ENCODE results near the gene ST7.

The ST7 gene

GRCh38 chr7:117134889-117135552 lies 181.7 kb downstream of the ST7 start:
- DNase-seq, result no peak

DNA sequence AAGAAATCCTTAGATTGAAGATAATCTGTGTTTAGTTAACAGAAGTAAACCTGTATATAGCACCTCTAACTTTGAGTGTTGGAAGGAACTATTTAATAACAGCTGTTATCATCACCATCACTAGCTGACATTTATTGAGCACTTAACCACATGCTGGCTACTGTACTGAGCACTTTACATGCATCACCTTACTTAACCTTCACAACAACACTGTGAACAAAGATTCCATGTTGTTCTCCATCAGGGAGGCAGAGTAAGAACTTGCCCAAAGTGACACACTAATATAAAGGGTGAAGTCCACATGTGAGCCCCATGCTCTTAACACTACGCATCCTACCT lies 182.2 kb downstream of the ST7 start:
- DNase-seq, result no peak

DNA sequence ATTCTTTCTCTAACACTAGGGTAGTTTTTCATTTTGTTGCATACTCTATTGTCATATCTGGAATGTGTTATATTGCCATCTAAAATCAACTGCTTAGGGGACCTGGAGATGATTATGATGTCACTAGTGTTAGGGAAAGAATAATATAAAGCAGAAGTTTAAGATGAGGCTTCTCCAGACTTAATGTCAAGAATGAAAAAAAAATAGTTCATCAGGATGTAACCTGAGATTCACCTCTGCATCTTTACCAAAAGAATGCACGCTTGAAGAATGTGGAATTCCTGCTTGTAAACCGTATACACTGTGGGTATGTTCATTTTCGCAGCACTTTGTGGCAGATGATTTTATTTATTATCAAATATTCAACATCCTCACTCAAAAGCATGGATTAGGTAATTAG lies 184.6 kb downstream of the ST7 start:
- DNase-seq, result no peak

DNA sequence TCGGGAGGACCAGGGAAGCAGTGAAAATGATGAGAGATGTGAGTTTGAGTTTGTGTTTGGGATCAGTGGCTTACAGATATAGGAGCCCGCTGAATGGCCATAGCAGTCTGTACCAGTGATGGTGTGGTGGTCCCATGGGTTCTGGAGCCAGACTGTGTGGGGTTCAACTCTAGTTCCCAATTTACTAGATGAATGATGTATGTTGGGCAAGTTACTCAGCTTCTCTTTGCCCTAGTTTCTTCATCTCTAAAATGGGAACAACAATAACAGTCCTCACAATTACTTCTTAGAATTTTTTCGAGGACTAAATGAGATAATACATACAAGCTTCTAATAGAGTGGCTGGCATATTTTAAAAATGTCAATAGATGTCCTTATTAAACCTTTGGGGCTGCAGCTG lies 185.2 kb downstream of the ST7 start:
- no peak for DNase-seq

- no peak for DNase-seq
These were observed 185.7 kb downstream of the ST7 start for GRCh38 chr7:117138981-117139380.

DNA sequence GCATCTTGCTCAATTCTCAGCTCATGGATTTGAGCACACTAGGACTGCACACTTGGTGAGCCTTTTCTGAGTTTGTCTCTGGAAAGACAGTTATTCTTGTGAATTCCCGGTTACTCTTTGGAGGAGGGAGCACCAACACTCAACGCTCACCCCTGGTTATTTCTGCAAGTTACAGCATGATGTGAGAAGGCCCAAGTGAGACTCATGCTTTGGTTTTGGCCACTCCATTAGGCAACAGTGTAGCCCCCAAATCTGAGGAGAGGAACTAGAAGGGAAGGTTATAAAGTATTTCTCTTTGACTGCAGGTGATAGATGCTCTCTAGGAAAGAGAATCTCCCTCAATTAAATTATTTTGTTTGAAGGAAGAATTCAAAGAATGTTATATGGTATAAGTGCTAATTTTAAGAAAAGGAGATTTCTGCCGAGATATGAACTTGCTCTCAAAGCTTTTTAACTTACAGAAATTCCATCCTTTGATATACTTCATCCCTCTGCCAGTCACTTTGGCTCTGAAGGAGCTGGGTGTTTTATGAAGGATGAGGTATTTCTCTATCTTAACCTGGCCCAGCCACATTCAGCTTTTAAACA lies 186.2 kb downstream of the ST7 start:
- no peak for DNase-seq

GRCh38 chr7:117140921-117141320 lies 187.6 kb downstream of the ST7 start:
- DNase-seq, result no peak

DNA sequence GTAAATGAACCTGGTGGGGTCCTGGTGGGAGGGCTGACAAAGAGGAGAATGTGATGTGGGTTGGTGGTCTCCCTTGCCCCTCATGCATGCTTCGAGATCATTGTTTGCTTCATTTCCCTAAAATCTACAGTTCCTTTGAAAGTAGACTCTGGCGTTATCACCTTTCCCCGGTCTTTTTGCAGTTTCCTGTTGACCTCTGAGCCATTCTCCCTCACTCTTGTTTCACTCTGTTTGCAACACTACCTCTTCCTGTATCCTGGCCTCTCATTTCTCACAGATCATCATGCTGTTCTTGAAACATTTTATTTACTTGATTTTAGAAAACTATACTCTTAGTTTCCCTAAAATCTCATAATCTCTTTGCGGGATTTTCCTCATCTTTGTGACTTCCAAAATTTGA lies 189.8 kb downstream of the ST7 start:
- no peak for DNase-seq

DNA sequence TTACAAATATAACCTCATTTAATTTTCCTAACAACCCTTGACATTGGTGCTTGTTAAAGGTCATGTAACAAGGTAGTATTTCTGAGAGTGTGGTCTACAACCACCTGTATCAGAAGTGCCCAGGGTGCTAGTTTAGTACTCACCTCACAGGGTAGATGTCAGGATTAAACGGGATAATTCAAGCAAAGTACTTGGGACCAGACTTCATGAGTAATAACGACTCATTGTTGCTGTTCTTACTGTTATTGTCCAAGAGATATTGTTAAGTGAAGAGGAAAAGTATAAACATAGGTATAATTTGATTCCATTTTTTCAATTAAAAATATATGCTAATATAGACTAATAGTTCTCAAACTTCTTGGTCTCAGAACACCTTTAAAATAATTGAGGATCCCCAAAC lies 190.3 kb downstream of the ST7 start:
- no peak for DNase-seq

DNA sequence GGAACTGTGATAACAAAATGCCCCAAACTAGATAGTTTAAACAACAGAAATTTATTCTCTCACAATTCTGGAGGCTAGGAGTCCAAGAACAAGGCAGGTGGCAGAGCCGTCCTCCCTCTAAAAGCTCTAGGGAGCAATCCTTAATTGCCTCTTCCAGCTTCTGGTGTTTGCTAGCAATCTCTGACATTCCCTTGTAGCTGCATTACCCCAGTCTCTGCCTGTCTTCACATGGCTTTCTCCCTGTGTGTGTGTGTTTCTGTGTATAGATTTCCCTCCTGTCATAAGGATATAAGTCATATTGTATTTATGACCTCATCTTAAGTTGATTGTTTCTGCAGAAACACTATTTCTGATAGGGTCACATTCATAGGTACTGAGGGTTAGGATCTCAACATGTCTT lies 192.0 kb downstream of the ST7 start:
- no peak for DNase-seq

GRCh38 chr7:117146059-117146458 lies 192.8 kb downstream of the ST7 start:
- no peak for DNase-seq

DNA sequence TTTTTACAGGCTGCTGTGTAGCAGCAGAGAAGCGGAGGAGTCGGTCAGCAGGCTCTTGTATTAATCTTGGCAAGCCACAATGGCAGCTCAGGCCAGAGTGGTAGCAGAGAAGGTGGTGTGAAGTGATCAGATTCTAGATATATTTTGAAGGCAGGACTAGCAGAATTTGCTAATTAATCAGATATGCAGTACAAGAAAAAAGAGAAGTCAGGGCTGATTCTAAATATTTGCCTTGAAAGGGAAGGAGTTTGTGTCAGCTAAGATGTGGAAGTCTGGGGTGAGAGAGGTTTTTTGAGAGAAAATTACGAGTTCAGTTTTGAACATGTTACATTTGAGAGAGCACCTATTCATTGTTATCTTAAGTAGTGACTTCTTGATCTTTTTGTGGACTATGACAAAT lies 193.2 kb downstream of the ST7 start:
- no peak for DNase-seq

DNA sequence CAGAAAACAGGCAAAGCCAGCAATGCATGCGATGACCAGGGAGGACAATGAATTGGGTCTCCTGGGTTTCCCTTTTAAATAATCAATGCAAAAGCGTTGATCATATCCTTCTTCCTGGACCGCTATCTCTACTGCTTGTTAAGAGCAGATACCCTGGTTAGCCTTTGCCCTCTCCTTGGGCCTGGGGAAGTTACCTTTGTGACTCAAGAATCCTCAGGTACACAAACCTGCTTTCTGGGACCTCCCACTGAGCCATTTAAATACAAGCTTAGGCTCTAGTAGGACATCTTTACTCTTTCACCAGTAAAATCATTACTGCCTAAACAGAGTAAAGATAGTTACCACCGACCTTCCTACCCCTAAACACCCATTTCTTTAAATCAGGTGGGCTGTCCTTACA lies 195.7 kb downstream of the ST7 start:
- DNase-seq, result no peak

GRCh38 chr7:117149692-117150091 lies 196.4 kb downstream of the ST7 start:
- DNase-seq, result no peak

DNA sequence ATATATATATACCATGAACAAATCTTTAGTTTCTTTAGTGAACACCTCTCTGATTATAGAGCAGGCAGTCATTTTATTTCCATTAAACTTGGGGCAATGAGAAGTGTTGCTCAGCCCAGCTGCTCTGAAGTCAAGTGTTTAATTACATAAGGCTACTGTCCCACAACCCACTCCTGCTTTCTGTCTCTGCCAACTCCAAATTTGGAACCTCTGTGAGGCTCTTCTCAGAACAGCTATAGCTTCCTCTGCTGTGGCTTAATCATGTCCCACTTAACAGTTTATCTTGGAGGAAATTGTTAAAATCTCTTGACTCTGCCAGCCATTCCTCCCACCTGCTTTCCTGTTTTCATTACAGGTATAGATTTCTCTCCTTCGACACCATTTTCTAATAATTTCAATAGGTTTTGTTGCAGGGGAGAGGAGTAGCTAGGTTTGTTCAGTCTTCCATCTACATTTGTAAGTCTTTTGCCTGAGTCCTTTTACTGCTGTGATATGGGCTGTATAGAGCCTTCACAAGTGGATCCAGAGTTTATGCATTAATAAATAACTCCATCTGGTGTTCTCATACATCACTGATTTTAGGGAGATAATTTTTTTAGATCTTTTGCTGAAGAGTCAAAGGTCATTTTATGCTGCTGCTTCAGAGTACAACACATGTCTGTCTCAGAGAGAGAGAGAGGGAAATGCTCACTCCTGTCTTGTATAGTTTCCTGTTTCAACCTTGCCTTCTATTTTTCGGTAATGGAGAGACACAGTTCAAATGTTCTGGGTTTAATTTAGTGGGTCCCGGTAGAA lies 199.1 kb downstream of the ST7 start:
- DNase-seq, result no peak

- DNase-seq, result no peak
These were observed 199.8 kb downstream of the ST7 start for GRCh38 chr7:117153016-117153545.

- no peak for DNase-seq
These were observed 201.4 kb downstream of the ST7 start for GRCh38 chr7:117154721-117155120.

DNA sequence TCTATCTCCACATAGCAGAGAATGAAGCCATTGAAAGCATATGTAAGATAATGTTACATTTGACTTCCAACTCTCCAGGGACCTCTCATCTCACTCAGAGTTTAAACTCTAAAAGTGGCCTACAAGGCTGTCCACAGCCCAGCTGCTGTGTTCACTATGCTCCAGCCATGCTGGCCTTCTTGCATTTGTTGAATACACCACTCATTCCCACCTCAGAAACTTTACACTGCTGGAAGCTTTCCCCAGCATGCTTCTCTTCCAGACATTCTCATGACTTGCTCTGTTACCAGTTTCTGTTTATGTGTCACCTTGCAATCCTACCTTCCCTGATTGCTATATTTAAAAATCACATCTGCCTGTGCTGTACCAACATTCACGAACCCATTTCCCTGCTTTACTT lies 202.4 kb downstream of the ST7 start:
- DNase-seq, result no peak

GRCh38 chr7:117157241-117158209 lies 204.2 kb downstream of the ST7 start:
- no peak for DNase-seq

GRCh38 chr7:117158941-117159697 lies 205.8 kb downstream of the ST7 start:
- DNase-seq, result no peak

DNA sequence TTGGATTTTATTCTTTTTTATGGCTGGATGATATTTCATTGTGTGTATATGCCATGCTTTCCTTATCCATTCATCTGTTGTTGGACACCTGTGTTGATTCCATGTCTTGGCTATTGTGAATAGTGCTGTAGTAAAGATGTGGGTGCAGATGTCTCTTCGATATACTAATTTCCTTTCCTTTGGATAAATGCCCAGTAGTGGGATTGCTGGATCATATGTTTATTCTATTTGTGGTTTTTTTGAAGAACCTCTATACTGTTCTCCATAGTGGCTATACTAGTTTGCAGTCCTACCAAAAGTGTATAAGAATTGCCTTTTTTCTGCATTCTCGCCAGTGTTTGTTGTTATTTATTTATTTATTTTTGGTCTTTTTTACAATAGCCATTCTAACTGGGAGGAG lies 209.8 kb downstream of the ST7 start:
- DNase-seq, result no peak

DNA sequence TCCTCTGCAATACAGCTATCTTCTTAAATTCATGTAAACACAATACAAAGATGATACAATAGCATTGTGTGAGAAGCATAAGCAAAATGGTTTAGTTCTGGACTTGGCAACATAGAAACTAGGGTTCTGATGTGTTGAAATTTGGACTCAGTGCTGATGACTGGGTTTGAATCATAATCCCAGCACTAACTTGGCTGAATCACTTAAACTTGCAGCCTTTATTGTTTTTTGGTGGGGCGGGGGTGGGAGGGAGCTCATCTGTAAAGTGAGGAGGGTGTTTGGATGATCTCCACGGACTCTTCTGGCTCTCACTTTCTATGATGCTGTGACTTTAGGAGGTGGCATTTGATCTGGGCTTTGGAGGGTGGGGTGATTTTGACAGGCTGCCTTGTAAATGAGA lies 211.3 kb downstream of the ST7 start:
- DNase-seq, result no peak

Data from SHP77 (cell line).